B cell (primary cell): Measurements from ENCODE around the gene MARCHF3. TPM values are rescaled to one million over a fixed set of nuclear protein-coding genes. Genes with fewer than 3 reads are reported as not detected.

Experiments used
- ATAC-seq: fragments of 200-7000 bp; cut with Tn5 transposase; one replicate; pipeline ENCODE4 v1.10.0; 2021; ENCODE audit warnings: low read depth, mild to moderate bottlenecking, moderate number of reproducible peaks, moderate library complexity
- CTCF ChIA-PET: fragments of 350-600 bp; sonication (Branson Sonifier 250); formaldehyde crosslinking; loops from one replicate; lab custom pipeline; 2021; ENCODE audit warnings: antibody characterized with exemption, inconsistent platforms; lab: Charles Lee
- POLR2A ChIA-PET: fragments of 350-600 bp; sonication (Branson Sonifier 250); formaldehyde crosslinking; loops from one replicate; lab custom pipeline; 2021; ENCODE audit warnings: antibody characterized with exemption; lab: Charles Lee
- DNase-seq: peaks from one replicate; pipeline ENCODE4 v3.0.0; 2013
- H2AFZ ChIP-seq: 2 replicates; pipeline ENCODE4 v1.6.1; 2012; ENCODE audit warnings: mild to moderate bottlenecking, low read depth, low read length; ENCODE audit not compliant: insufficient read depth, poor library complexity, severe bottlenecking
- H3K27ac ChIP-seq, 2 donors: 1 replicate in 1 of 2; 2 replicates in 1 of 2; pipeline ENCODE4 v1.5.1; 2012 to 2013; ENCODE audit warnings: low read length in 2 of 2, mild to moderate bottlenecking in 2 of 2, moderate library complexity in 1 of 2
- H3K27me3 ChIP-seq, 4 experiments: fragments of 200-600 bp in 1 of 4; sonication (generic) in 1 of 4; replicated peaks in 1 of 4; 1 replicate in 2 of 4; 2 replicates in 2 of 4; pipeline versions ENCODE4 v1.6.1 to v1.7.0; 2013 to 2016; ENCODE audit warnings: low read length in 3 of 4, mild to moderate bottlenecking in 2 of 4, mixed read lengths in 1 of 4, moderate library complexity in 1 of 4; ENCODE audit not compliant: insufficient read depth in 4 of 4, control insufficient read depth in 3 of 4; ENCODE audit errors: control extremely low read depth in 1 of 4
- H3K36me3 ChIP-seq, 2 experiments: replicated peaks in 1 of 2; 1 replicate in 1 of 2; 2 replicates in 1 of 2; pipeline versions ENCODE4 v1.6.1 to v1.7.1; 2013; ENCODE audit warnings: low read length in 1 of 2; ENCODE audit not compliant: insufficient read depth in 2 of 2, control insufficient read depth in 1 of 2; ENCODE audit errors: control extremely low read depth in 1 of 2, extremely low read depth in 1 of 2
- H3K4me1 ChIP-seq, 2 donors: fragments of 200-600 bp in 1 of 2; sonication (generic) in 1 of 2; 1 replicate in 1 of 2; 2 replicates in 1 of 2; pipeline versions ENCODE4 v1.5.1 to v1.6.1; 2013 to 2017; ENCODE audit warnings: low read length in 2 of 2; ENCODE audit not compliant: control insufficient read depth in 2 of 2, insufficient read depth in 2 of 2
- H3K4me2 ChIP-seq: replicated peaks from 2 replicates; pipeline ENCODE3; 2012; ENCODE audit warnings: mild to moderate bottlenecking, low read depth, low read length; ENCODE audit not compliant: poor library complexity, severe bottlenecking
- H3K4me3 ChIP-seq, 5 experiments: fragments of 200-600 bp in 1 of 5; sonication (generic) in 1 of 5; 1 replicate in 3 of 5; 2 replicates in 2 of 5; pipeline versions ENCODE4 v1.5.1 to v1.7.0; 2011 to 2016; ENCODE audit warnings: low read length in 4 of 5, mild to moderate bottlenecking in 4 of 5, low read depth in 2 of 5, control low read depth in 1 of 5, moderate library complexity in 1 of 5; ENCODE audit not compliant: insufficient read depth in 1 of 5; ENCODE audit errors: control extremely low read depth in 1 of 5, extremely low read depth in 1 of 5
- H3K79me2 ChIP-seq: fragments of 200-600 bp; sonication (generic); one replicate; pipeline ENCODE4 v1.6.0; 2016; ENCODE audit warnings: low read length; ENCODE audit not compliant: control insufficient read depth, insufficient read depth
- H3K9ac ChIP-seq: fragments of 200-600 bp; sonication (generic); 2 replicates; pipeline ENCODE4 v1.6.1; 2017; ENCODE audit warnings: mild to moderate bottlenecking, low read length, moderate library complexity
- H3K9me3 ChIP-seq, 3 donors: one replicate each; pipeline versions ENCODE4 v1.6.1 to v1.7.1; 2013; ENCODE audit warnings: low read length in 2 of 3; ENCODE audit not compliant: control insufficient read depth in 2 of 3, insufficient read depth in 1 of 3; ENCODE audit errors: control extremely low read depth in 1 of 3
- H4K20me1 ChIP-seq: 2 replicates; pipeline ENCODE4 v1.6.0; 2012; ENCODE audit warnings: mild to moderate bottlenecking, low read length; ENCODE audit not compliant: insufficient read depth, control insufficient read depth, poor library complexity, severe bottlenecking
- H3K27ac Mint-ChIP-seq: one replicate; pipeline ENCODE4 v1.8.0; 2021; ENCODE audit warnings: mixed read lengths
- H3K27me3 Mint-ChIP-seq: one replicate; pipeline ENCODE4 v1.8.0; 2021; ENCODE audit warnings: mixed read lengths
- H3K4me1 Mint-ChIP-seq: one replicate; pipeline ENCODE4 v1.8.0; 2021; ENCODE audit warnings: mixed read lengths
- H3K4me3 Mint-ChIP-seq: one replicate; pipeline ENCODE4 v1.8.0; 2021; ENCODE audit warnings: mixed read lengths
- H3K9me3 Mint-ChIP-seq: one replicate; pipeline ENCODE4 v1.8.0; 2022; ENCODE audit warnings: mixed read lengths; ENCODE audit not compliant: insufficient read depth
- CTCF ChIP-seq: fragments of 200-600 bp; IDR thresholded peaks from one replicate; pipeline ENCODE4 v1.8.0; 2022; ENCODE audit warnings: antibody characterized with exemption, mild to moderate bottlenecking
- EZH2 ChIP-seq: IDR thresholded peaks from 2 replicates; pipeline ENCODE4 v1.6.1; 2012; ENCODE audit warnings: borderline replicate concordance, low read depth, mild to moderate bottlenecking, moderate library complexity, low read length; ENCODE audit not compliant: insufficient read depth, poor library complexity, severe bottlenecking
- WGBS: methylation state at CpG from one replicate; pipeline ENCODE4 v1.1.5; 2013; ENCODE audit warnings: missing lambda C conversion rate; ENCODE audit not compliant: insufficient coverage; 5-methylcytosine and 5-hydroxymethylcytosine counted together
- intact Hi-C: fragments of 100-400 bp; cut with micrococcal nuclease; formaldehyde crosslinking; loops from one replicate; pipeline ENCODE4 v1.10.0; 2022
- polyA minus RNA-seq: library from RNA; depleted of rRNA, polyadenylated mRNA; stranded (reverse); fragments of >200 nt; gene quantifications from 2 replicates; pipeline ENCODE4 v1.2.3, GENCODE V29; 2012
- polyA plus RNA-seq: library from polyadenylated mRNA; depleted of rRNA; stranded (reverse); fragments of >200 nt; gene quantifications from 2 replicates; pipeline ENCODE4 v1.2.3, GENCODE V29; 2012
- total RNA-seq, 2 donors: library from RNA; stranded (reverse); fragments of 120-200 nt in 1 of 2; gene quantifications; 1 replicate in 1 of 2; 2 replicates in 1 of 2; pipeline versions ENCODE4 v1.2.3 to v1.2.4, GENCODE V29; 2013 to 2022

Gene MARCHF3
- total RNA-seq (35.0 and 42.2 TPM in 2 replicates), polyA plus RNA-seq (31.6 and 34.9 TPM in 2 replicates), polyA minus RNA-seq (38.4 and 66.7 TPM in 2 replicates)
- total RNA-seq (2013) = 32.5 TPM

GRCh38 chr5:127030259-127031146, at the start of gene MARCHF3:
Gene MARCHF3, minus strand, starts transcription at chr5:127030558. Its CDS starts 112,387 bp downstream, at chr5:126918171.
- Mint-ChIP-seq H3K27me3 (no peaks in the 10 kb centered on the region), H3K27ac (peak within 1 kb of the TSS; percentile 96), H3K9me3 (no peaks in the 10 kb centered on the region), H3K4me3 (peak within 1 kb of the TSS; percentile 97), H3K4me1 (peaks cover 45% of the 10 kb centered on the region)
- Histone ChIP-seq H3K27ac (peak within 1 kb of the TSS; percentile 65 to 89), H3K9me3 (no peaks in the 10 kb centered on the region), H3K36me3 (no peaks in the 10 kb centered on the region), H3K27me3 (no peaks in the 10 kb centered on the region), H3K4me3 (peak within 1 kb of the TSS; percentile 82 to 96 (median 88)), H2AFZ (peak within 1 kb of the TSS; percentile 82), H3K4me1 (peaks cover 25 to 35% of the 10 kb centered on the region in 2 donors), H3K4me2 (peak within 1 kb of the TSS; percentile 95), H4K20me1 (peaks cover 9% of the 10 kb centered on the region), H3K9ac (peak within 1 kb of the TSS; percentile 93), H3K79me2 (peaks cover 56% of the 10 kb centered on the region)
- CTCF ChIA-PET = interaction anchor here (0.6 to 1.9 kb wide), 9 partner anchors 9 to 193 kb away, joined by 3 to 10 read pairs (median 4); partner anchors contain the start of gene C5orf63
- DNase-seq = peak; percentile 97
- POLR2A ChIA-PET = interaction anchor here (0.7 to 2.4 kb wide), 7 partner anchors 19 to 253 kb away, joined by 3 to 9 read pairs (median 6); partner anchors contain the start of genes C5orf63 and LMNB1
- intact Hi-C loops = loop anchor here (1.0 to 2.0 kb wide), 9 partner anchors 42 to 429 kb away; partner anchors contain the start of genes C5orf63 and LMNB1
- TF ChIP-seq EZH2 (no peak), CTCF (peak; percentile 36)
- ATAC-seq = peak; percentile 91
- under 1% methylated on average over 97 of the region's 97 CpGs for WGBS
